Mesothelial cell of epicardium (in vitro differentiated cells): ENCODE results near the gene GAK. TPM values are rescaled to one million over a fixed set of nuclear protein-coding genes. Genes with fewer than 3 reads are reported as not detected.

Source experiments
- DNase-seq, 2 experiments: peaks; one replicate each; pipeline ENCODE4 v3.0.0; 2021; ENCODE audit warnings: low spot score in 2 of 2; ENCODE audit not compliant: unreplicated experiment in 2 of 2
- H3K27ac Mint-ChIP-seq: 2 replicates; pipeline ENCODE4 v1.8.0; 2021; ENCODE audit warnings: mixed read lengths
- H3K27me3 Mint-ChIP-seq: 2 replicates; pipeline ENCODE4 v1.8.0; 2021; ENCODE audit warnings: low read depth, mixed read lengths
- H3K36me3 Mint-ChIP-seq: 2 replicates; pipeline ENCODE4 v1.8.0; 2021; ENCODE audit warnings: mixed read lengths
- H3K4me1 Mint-ChIP-seq: 2 replicates; pipeline ENCODE4 v1.8.0; 2021; ENCODE audit warnings: mixed read lengths
- H3K4me3 Mint-ChIP-seq: 2 replicates; pipeline ENCODE4 v1.8.0; 2021; ENCODE audit warnings: mild to moderate bottlenecking, moderate library complexity, mixed read lengths
- H3K9me3 Mint-ChIP-seq: 2 replicates; pipeline ENCODE4 v1.8.0; 2021; ENCODE audit warnings: mixed read lengths
- total RNA-seq: library from RNA; stranded (reverse); gene quantifications from 3 replicates; pipeline ENCODE4 v1.2.1, GENCODE V29; 2021
- TF ChIP-seq, protein P1 (sequence below): fragments of 200-600 bp; sonication (generic); IDR thresholded peaks from one replicate; pipeline ENCODE4 v1.5.0; 2021; ENCODE audit warnings: antibody characterized with exemption; ENCODE audit not compliant: unreplicated experiment

GAK gene
- total RNA-seq, 1 donor from 2014 or later, result 114 TPM

DNA sequence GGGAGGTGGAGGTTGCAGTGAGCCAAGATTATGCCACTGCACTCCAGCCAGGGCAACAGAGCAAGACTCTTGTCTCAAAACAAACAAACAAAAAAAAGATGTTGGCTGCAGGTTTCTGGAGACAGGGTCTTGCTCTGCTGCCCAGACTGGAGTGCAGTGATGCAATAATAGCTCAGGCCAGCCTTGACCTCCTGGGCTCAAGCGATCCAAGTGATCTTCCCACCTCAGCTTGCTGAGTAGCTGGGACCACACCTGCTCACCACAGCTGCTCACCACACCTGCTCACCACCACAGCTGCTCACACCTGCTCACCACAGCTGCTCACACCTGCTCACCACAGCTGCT is 76.3 kb downstream of the GAK start:
- no peak for DNase-seq
- no peaks in the 10 kb centered on the region for H3K9me3 Mint-ChIP-seq
- H3K36me3 Mint-ChIP-seq, result peaks cover 44% of the 10 kb centered on the region
- H3K4me3 Mint-ChIP-seq, result no peak overlapping the region
- TF ChIP-seq, protein P1, sequence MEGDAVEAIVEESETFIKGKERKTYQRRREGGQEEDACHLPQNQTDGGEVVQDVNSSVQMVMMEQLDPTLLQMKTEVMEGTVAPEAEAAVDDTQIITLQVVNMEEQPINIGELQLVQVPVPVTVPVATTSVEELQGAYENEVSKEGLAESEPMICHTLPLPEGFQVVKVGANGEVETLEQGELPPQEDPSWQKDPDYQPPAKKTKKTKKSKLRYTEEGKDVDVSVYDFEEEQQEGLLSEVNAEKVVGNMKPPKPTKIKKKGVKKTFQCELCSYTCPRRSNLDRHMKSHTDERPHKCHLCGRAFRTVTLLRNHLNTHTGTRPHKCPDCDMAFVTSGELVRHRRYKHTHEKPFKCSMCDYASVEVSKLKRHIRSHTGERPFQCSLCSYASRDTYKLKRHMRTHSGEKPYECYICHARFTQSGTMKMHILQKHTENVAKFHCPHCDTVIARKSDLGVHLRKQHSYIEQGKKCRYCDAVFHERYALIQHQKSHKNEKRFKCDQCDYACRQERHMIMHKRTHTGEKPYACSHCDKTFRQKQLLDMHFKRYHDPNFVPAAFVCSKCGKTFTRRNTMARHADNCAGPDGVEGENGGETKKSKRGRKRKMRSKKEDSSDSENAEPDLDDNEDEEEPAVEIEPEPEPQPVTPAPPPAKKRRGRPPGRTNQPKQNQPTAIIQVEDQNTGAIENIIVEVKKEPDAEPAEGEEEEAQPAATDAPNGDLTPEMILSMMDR, result no peak
- no peak overlapping the region for H3K27ac Mint-ChIP-seq
- H3K4me1 Mint-ChIP-seq, result no peaks in the 10 kb centered on the region
- no peaks in the 10 kb centered on the region for H3K27me3 Mint-ChIP-seq

GRCh38 chr4:854356-854755 is 77.8 kb downstream of the GAK start:
- H3K4me1 Mint-ChIP-seq, result no peaks in the 10 kb centered on the region
- no peaks in the 10 kb centered on the region for H3K9me3 Mint-ChIP-seq
- peaks cover 38% of the 10 kb centered on the region for H3K36me3 Mint-ChIP-seq
- H3K27ac Mint-ChIP-seq, result no peak overlapping the region
- H3K27me3 Mint-ChIP-seq, result no peaks in the 10 kb centered on the region
- TF ChIP-seq, protein P1, result no peak
- DNase-seq, result no peak
- H3K4me3 Mint-ChIP-seq, result no peak overlapping the region

DNA sequence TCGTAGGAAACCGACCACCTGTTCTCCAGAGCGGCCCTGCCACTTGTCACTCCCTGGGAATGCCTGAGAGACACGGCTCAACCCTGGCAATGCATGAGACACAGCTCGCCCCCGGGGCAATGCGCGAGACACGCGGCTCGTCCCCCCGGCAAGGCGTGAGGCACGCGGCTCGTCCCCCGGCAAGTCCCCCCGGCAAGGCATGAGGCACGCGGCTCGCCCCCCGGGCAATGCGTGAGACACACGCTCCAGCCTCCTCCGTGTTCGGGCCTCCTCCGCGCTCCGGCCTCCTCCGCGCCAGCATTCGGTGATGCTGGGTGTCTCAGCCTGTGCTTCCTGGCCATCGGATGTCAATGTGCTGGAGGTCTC is 78.7 kb downstream of the GAK start:
- H3K4me1 Mint-ChIP-seq, result no peaks in the 10 kb centered on the region
- no peak for DNase-seq

GRCh38 chr4:851701-852430 is 80.2 kb downstream of the GAK start:
- TF ChIP-seq, protein P1, result no peak
- Mint-ChIP-seq H3K27me3 (no peaks in the 10 kb centered on the region), H3K27ac (no peak overlapping the region), H3K9me3 (no peaks in the 10 kb centered on the region), H3K4me3 (no peak overlapping the region), H3K36me3 (peaks cover 30% of the 10 kb centered on the region), H3K4me1 (no peaks in the 10 kb centered on the region)
- no peak for DNase-seq

More for the DNA sequence above, 78.7 kb downstream of the GAK start:
- no peaks in the 10 kb centered on the region for H3K27me3 Mint-ChIP-seq
- TF ChIP-seq, protein P1, result no peak
- H3K36me3 Mint-ChIP-seq, result peaks cover 37% of the 10 kb centered on the region
- no peaks in the 10 kb centered on the region for H3K9me3 Mint-ChIP-seq
- H3K4me3 Mint-ChIP-seq, result no peak overlapping the region
- H3K27ac Mint-ChIP-seq, result no peak overlapping the region

- DNase-seq, result no peak
- Mint-ChIP-seq H3K4me3 (no peak overlapping the region), H3K36me3 (peaks cover 21% of the 10 kb centered on the region), H3K9me3 (no peaks in the 10 kb centered on the region), H3K27ac (no peak overlapping the region), H3K4me1 (peaks cover 5% of the 10 kb centered on the region), H3K27me3 (no peaks in the 10 kb centered on the region)
- TF ChIP-seq, protein P1, result no peak
Measured at GRCh38 chr4:850323-850945, 81.7 kb downstream of the GAK start.
